Brain microvascular endothelial cell (primary cell): ENCODE data around the gene MED20.

Experiments used
- DNase-seq: peaks from one replicate; pipeline ENCODE4 v3.0.0-alpha.2; 2020
- H3K27ac ChIP-seq: fragments of 250-450 bp; sonication (Bioruptor Pico); 2 replicates; pipeline ENCODE4 v1.5.1; 2020; ENCODE audit warnings: mild to moderate bottlenecking, moderate library complexity
- H3K27me3 ChIP-seq: fragments of 250-450 bp; sonication (Bioruptor Pico); replicated peaks from 2 replicates; pipeline ENCODE4 v1.5.1; 2020; ENCODE audit warnings: mild to moderate bottlenecking
- H3K36me3 ChIP-seq: fragments of 250-450 bp; sonication (Bioruptor Pico); replicated peaks from 2 replicates; pipeline ENCODE4 v1.5.1; 2020; ENCODE audit warnings: mild to moderate bottlenecking
- H3K4me3 ChIP-seq: 2 replicates; pipeline ENCODE4 v1.5.1; 2011; ENCODE audit warnings: low read depth, mild to moderate bottlenecking, control low read depth, low read length, moderate library complexity
- in situ Hi-C: cut with HindIII; loops from 2 replicates; pipeline ENCODE4 v1.10.0; 2017; ENCODE audit warnings: low sequenced_read_pairs, low pct_ligation_motif_present
- TF ChIP-seq, protein P1 (sequence below): IDR thresholded peaks from 2 replicates; pipeline ENCODE4 v1.5.1; 2011; ENCODE audit warnings: low read depth, mild to moderate bottlenecking, moderate library complexity, low read length, control low read depth, inconsistent platforms; ENCODE audit errors: missing control alignments

The MED20 gene

DNA sequence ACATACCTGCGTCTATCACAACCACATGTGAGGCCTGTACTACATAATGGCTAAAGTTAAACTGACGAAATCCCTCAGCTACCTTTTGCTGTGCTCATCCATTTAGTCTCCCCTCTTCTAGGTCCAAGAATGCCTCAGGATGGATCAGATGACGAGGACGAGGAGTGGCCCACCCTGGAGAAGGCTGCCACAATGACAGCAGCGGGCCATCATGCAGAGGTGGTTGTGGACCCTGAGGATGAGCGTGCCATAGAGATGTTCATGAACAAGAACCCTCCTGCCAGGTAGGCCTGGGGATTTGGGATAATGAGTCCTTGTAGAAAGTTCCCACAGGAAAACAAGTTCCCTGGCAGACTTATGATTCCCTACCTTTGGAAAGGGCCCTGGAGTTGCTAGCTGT lies 6.3 kb upstream of the MED20 start:
- H3K27ac ChIP-seq: no peak overlapping the region
- in situ Hi-C loops: no loop called here
- H3K27me3 ChIP-seq: no peaks in the 10 kb centered on the region
- no peak overlapping the region for H3K4me3 ChIP-seq
- DNase-seq: no peak
- TF ChIP-seq, protein P1, sequence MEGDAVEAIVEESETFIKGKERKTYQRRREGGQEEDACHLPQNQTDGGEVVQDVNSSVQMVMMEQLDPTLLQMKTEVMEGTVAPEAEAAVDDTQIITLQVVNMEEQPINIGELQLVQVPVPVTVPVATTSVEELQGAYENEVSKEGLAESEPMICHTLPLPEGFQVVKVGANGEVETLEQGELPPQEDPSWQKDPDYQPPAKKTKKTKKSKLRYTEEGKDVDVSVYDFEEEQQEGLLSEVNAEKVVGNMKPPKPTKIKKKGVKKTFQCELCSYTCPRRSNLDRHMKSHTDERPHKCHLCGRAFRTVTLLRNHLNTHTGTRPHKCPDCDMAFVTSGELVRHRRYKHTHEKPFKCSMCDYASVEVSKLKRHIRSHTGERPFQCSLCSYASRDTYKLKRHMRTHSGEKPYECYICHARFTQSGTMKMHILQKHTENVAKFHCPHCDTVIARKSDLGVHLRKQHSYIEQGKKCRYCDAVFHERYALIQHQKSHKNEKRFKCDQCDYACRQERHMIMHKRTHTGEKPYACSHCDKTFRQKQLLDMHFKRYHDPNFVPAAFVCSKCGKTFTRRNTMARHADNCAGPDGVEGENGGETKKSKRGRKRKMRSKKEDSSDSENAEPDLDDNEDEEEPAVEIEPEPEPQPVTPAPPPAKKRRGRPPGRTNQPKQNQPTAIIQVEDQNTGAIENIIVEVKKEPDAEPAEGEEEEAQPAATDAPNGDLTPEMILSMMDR: no peak
- H3K36me3 ChIP-seq: peaks cover 53% of the 10 kb centered on the region

DNA sequence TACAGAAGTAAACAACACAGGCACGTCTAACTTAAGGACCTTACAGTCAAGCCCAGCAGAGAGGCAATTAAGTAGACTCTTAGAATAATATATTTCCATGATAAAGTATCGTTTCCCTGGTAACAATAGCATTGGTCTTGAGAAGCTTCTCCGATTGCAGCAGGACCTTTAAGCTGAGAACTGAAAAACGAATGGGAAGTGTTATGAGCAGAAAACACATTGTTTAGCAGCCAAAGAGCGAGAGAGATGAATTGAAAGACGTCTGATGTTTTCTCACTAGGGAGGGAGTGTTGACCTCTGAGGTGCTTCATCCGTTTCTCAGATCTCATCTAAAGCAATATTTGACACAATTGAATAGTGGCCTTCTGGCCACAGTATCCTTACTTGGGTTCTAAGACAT lies 1.2 kb upstream of the MED20 start:
- peak overlapping the region; percentile 97 for H3K27ac ChIP-seq
- in situ Hi-C loops: no loop called here
- H3K27me3 ChIP-seq: no peaks in the 10 kb centered on the region
- peak overlapping the region; percentile 69 for H3K4me3 ChIP-seq
- no peak for DNase-seq
- TF ChIP-seq, protein P1: no peak
- H3K36me3 ChIP-seq: peaks cover 9% of the 10 kb centered on the region

GRCh38 chr6:41921712-41921998 lies 716 bp upstream of the MED20 start:
- no peak for DNase-seq
- Histone ChIP-seq H3K4me3 (peak overlapping the region; percentile 69), H3K27ac (peak overlapping the region; percentile 97), H3K27me3 (no peaks in the 10 kb centered on the region), H3K36me3 (peaks cover 8% of the 10 kb centered on the region)
- in situ Hi-C loops: no loop called here
- TF ChIP-seq, protein P1: no peak

- peaks cover 31% of the 10 kb centered on the region for H3K36me3 ChIP-seq
- TF ChIP-seq, protein P1: no peak
- in situ Hi-C loops: no loop called here
- H3K27ac ChIP-seq: peak overlapping the region; percentile 90
- peak; percentile 90 for DNase-seq
- H3K4me3 ChIP-seq: no peak overlapping the region
- H3K27me3 ChIP-seq: no peaks in the 10 kb centered on the region
Observed at GRCh38 chr6:41917528-41917927, 3.4 kb downstream of the MED20 start.

DNA sequence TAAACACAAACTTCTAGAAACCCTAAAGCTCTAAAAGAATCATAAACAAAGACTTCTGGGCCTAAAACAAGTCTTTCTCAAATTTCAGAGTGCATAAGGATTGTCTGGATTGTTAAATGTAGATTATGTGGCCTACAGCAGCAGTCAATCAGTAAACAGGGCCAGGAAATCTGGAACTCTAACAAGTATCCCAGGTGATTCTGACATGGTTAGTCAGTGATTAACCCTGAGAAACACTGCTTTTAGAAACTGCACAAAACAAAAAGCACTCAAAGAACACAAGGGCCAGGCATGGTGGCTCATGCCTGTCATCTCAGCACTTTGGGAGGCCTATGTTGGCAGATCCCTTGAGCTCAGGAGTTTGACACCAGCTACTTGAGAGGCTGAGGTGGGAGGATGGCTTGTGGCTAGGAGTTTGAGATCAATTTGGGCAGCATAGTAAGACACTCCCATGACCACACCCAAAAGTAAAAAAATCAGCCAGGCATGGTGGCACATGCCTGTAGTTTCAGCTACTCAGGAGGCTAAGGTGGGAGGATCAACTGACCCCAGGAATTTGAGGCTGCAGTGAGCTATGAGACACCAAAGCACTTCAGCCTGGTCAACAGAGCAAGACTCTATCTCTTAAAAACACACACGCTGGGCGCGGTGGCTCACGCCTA lies 5.9 kb downstream of the MED20 start:
- in situ Hi-C loops: no loop called here
- Histone ChIP-seq H3K4me3 (no peak overlapping the region), H3K36me3 (peaks cover 35% of the 10 kb centered on the region), H3K27ac (no peak overlapping the region), H3K27me3 (no peaks in the 10 kb centered on the region)
- TF ChIP-seq, protein P1: no peak
- no peak for DNase-seq

DNA sequence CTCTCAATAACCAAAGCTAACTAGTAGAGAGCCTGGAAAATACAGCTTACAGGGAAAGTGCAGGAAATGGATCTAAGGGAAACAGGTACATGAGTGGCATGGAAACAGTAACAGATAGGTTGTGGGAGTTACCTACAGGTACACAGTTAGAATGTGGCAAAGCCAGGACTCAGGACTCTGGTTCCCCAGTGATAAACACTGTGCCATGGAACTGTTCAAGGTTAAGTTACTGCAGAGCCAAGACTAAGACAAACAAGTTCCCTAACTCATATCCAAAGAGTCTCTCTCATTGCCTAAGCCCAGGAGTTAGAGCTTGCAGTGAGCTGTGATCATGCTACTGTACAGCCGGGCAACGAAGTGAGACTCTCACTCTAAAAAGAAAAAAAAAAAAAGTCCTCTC lies 6.6 kb downstream of the MED20 start:
- no peak for DNase-seq
- Histone ChIP-seq H3K27ac (no peak overlapping the region), H3K27me3 (no peaks in the 10 kb centered on the region), H3K4me3 (no peak overlapping the region), H3K36me3 (peaks cover 36% of the 10 kb centered on the region)
- TF ChIP-seq, protein P1: no peak
- in situ Hi-C loops: no loop called here
